Testis (tissue), 2 donors: ENCODE results near the gene ELK3.

ENCODE experiments used
- CTCF ChIP-seq, 3 experiments: fragments of 450-650 bp in 2 of 3; fragments of 200-600 bp in 1 of 3; sonication (generic) in 1 of 3; IDR thresholded peaks; one replicate each; pipeline ENCODE4 v1.5.1; 2016 to 2019; ENCODE audit warnings: antibody characterized with exemption in 3 of 3, mild to moderate bottlenecking in 2 of 3, moderate library complexity in 1 of 3
- POLR2A ChIP-seq: fragments of 450-650 bp; IDR thresholded peaks from one replicate; pipeline ENCODE4 v1.6.1; 2017; ENCODE audit warnings: antibody characterized with exemption, mild to moderate bottlenecking, moderate library complexity

- TF ChIP-seq POLR2A = no peak
- TF ChIP-seq CTCF (IDR thresholded peaks at IDR 0.05) = no peak
Measured at GRCh38 chr12:96213869-96214268, 19.7 kb downstream of the ELK3 start.
